ENCODE results near the gene HOXC12. TPM values are rescaled to one million over a fixed set of nuclear protein-coding genes. Genes with fewer than 3 reads are reported as not detected.

Gene HOXC12
- total RNA-seq, 2 experiments from 2014 or later: not detected

GRCh38 chr12:53966385-53967133 lies 11.9 kb downstream of the HOXC12 start:
- peaks cover 8% of the 10 kb centered on the region for H3K4me1 Mint-ChIP-seq
- no peak overlapping the region for H3K4me3 Mint-ChIP-seq
- H3K27ac Mint-ChIP-seq: no peak overlapping the region
- POLR2A ChIA-PET: interaction anchor here (1.5 kb wide), 1 partner anchor 33 kb away, joined by 3 read pairs; the partner anchor contains the start of gene HOXC9
- H3K27me3 Mint-ChIP-seq: peaks cover 96% of the 10 kb centered on the region
- CTCF ChIA-PET: no interaction called here
- H3K36me3 Mint-ChIP-seq (ENCODE audit: low read depth): no peaks in the 10 kb centered on the region
- no peaks in the 10 kb centered on the region for H3K9me3 Mint-ChIP-seq
- no peak for DNase-seq

GRCh38 chr12:53967421-53967925 lies 12.8 kb downstream of the HOXC12 start:
- CTCF ChIA-PET: no interaction called here
- POLR2A ChIA-PET: no interaction called here
- no peak overlapping the region for H3K4me3 Mint-ChIP-seq
- peaks cover 97% of the 10 kb centered on the region for H3K27me3 Mint-ChIP-seq
- no peaks in the 10 kb centered on the region for H3K9me3 Mint-ChIP-seq
- no peak overlapping the region for H3K27ac Mint-ChIP-seq
- peaks cover 8% of the 10 kb centered on the region for H3K4me1 Mint-ChIP-seq
- H3K36me3 Mint-ChIP-seq (ENCODE audit: low read depth): no peaks in the 10 kb centered on the region
- no peak for DNase-seq

- POLR2A ChIA-PET: no interaction called here
- peaks cover 11% of the 10 kb centered on the region for H3K4me1 Mint-ChIP-seq
These were observed 13.8 kb downstream of the HOXC12 start for GRCh38 chr12:53968214-53969127.

GRCh38 chr12:53969588-53970259 lies 15.0 kb downstream of the HOXC12 start:
- Mint-ChIP-seq H3K27ac (no peak overlapping the region), H3K27me3 (peaks cover 93% of the 10 kb centered on the region), H3K9me3 (no peaks in the 10 kb centered on the region), H3K4me1 (peaks cover 14% of the 10 kb centered on the region), H3K4me3 (no peak overlapping the region), H3K36me3 (ENCODE audit: low read depth) (peaks cover 7% of the 10 kb centered on the region)
- ChIA-PET POLR2A (no interaction called here), CTCF (interaction anchor here (0.6 to 1.5 kb wide), 2 partner anchors 63 kb away, joined by 3 to 4 read pairs; partner anchors contain the start of gene HOXC5)
- DNase-seq: no peak

More at GRCh38 chr12:53968214-53969127, 13.8 kb downstream of the HOXC12 start:
- H3K36me3 Mint-ChIP-seq (ENCODE audit: low read depth): peaks cover 7% of the 10 kb centered on the region
- H3K4me3 Mint-ChIP-seq: no peak overlapping the region
- peaks cover 97% of the 10 kb centered on the region for H3K27me3 Mint-ChIP-seq
- no peaks in the 10 kb centered on the region for H3K9me3 Mint-ChIP-seq
- no peak for DNase-seq
- H3K27ac Mint-ChIP-seq: no peak overlapping the region
- CTCF ChIA-PET: no interaction called here

GRCh38 chr12:53970451-53970850 lies 15.7 kb downstream of the HOXC12 start:
- Mint-ChIP-seq H3K4me1 (peaks cover 14% of the 10 kb centered on the region), H3K9me3 (no peaks in the 10 kb centered on the region), H3K27ac (no peak overlapping the region), H3K27me3 (peaks cover 92% of the 10 kb centered on the region), H3K4me3 (no peak overlapping the region), H3K36me3 (ENCODE audit: low read depth) (peaks cover 8% of the 10 kb centered on the region)
- ChIA-PET CTCF (interaction anchor here (0.5 to 1.5 kb wide), 2 partner anchors 62 to 1296 kb away, joined by 3 to 4 read pairs; partner anchors contain the start of gene HOXC5), POLR2A (no interaction called here)
- no peak for DNase-seq

- Mint-ChIP-seq H3K27ac (no peak overlapping the region), H3K27me3 (peaks cover 92% of the 10 kb centered on the region), H3K9me3 (no peaks in the 10 kb centered on the region), H3K4me3 (no peak overlapping the region), H3K36me3 (ENCODE audit: low read depth) (peaks cover 12% of the 10 kb centered on the region), H3K4me1 (peaks cover 15% of the 10 kb centered on the region)
- no peak for DNase-seq
- ChIA-PET CTCF (interaction anchor here (0.5 to 1.5 kb wide), 2 partner anchors 62 to 1295 kb away, joined by 3 to 4 read pairs; partner anchors contain the start of gene HOXC5), POLR2A (no interaction called here)
These were observed 16.4 kb downstream of the HOXC12 start for GRCh38 chr12:53971129-53971528.

GRCh38 chr12:53971686-53972085 lies 17.0 kb downstream of the HOXC12 start:
- Mint-ChIP-seq H3K27me3 (peaks cover 92% of the 10 kb centered on the region), H3K4me3 (no peak overlapping the region), H3K27ac (no peak overlapping the region), H3K9me3 (no peaks in the 10 kb centered on the region), H3K36me3 (ENCODE audit: low read depth) (peaks cover 12% of the 10 kb centered on the region), H3K4me1 (peaks cover 10% of the 10 kb centered on the region)
- no peak for DNase-seq
- POLR2A ChIA-PET: no interaction called here
- CTCF ChIA-PET: no interaction called here

GRCh38 chr12:53972152-53972702 lies 17.5 kb downstream of the HOXC12 start:
- H3K27ac Mint-ChIP-seq: no peak overlapping the region
- peaks cover 12% of the 10 kb centered on the region for H3K36me3 Mint-ChIP-seq (ENCODE audit: low read depth)
- no peak for DNase-seq
- no peak overlapping the region for H3K4me3 Mint-ChIP-seq
- no peaks in the 10 kb centered on the region for H3K9me3 Mint-ChIP-seq
- peaks cover 92% of the 10 kb centered on the region for H3K27me3 Mint-ChIP-seq
- CTCF ChIA-PET: no interaction called here
- peaks cover 10% of the 10 kb centered on the region for H3K4me1 Mint-ChIP-seq
- POLR2A ChIA-PET: interaction anchor here (0.8 kb wide), 1 partner anchor 19 kb away, joined by 3 read pairs; no protein-coding TSS in a partner anchor

- no peaks in the 10 kb centered on the region for H3K9me3 Mint-ChIP-seq
- CTCF ChIA-PET: interaction anchor here (0.6 kb wide), 1 partner anchor 45 kb away, joined by 3 read pairs; no protein-coding TSS in a partner anchor
These were observed 18.1 kb downstream of the HOXC12 start, which contains the start of gene HOXC11 for GRCh38 chr12:53972722-53973235. Gene HOXC11 (plus strand): TSS chr12:53973126. CDS start chr12:53973242, 116 bp downstream.

GRCh38 chr12:53973236-53974042 lies 18.7 kb downstream of the HOXC12 start:
- Mint-ChIP-seq H3K27ac (peak overlapping the region; percentile 68), H3K36me3 (ENCODE audit: low read depth) (peaks cover 12% of the 10 kb centered on the region), H3K27me3 (peaks cover 91% of the 10 kb centered on the region), H3K9me3 (no peaks in the 10 kb centered on the region), H3K4me3 (peak overlapping the region; percentile 32), H3K4me1 (peaks cover 10% of the 10 kb centered on the region)
- no peak for DNase-seq
- CTCF ChIA-PET: interaction anchor here (0.6 kb wide), 1 partner anchor 44 kb away, joined by 3 read pairs; no protein-coding TSS in a partner anchor
- POLR2A ChIA-PET: no interaction called here

More at GRCh38 chr12:53972722-53973235, 18.1 kb downstream of the HOXC12 start, which contains the start of gene HOXC11:
- peaks cover 12% of the 10 kb centered on the region for H3K36me3 Mint-ChIP-seq (ENCODE audit: low read depth)
- POLR2A ChIA-PET: interaction anchor here (0.8 kb wide), 1 partner anchor 19 kb away, joined by 3 read pairs; no protein-coding TSS in a partner anchor
- H3K4me3 Mint-ChIP-seq: peak within 1 kb of the TSS; percentile 32
- H3K27me3 Mint-ChIP-seq: peaks cover 92% of the 10 kb centered on the region
- H3K4me1 Mint-ChIP-seq: peaks cover 10% of the 10 kb centered on the region
- H3K27ac Mint-ChIP-seq: peak within 1 kb of the TSS; percentile 68
- DNase-seq: no peak

Measured in activated CD4-positive, alpha-beta memory T cell treated with anti-CD3 and anti-CD28 coated beads, Interleukin-2, amount 10 ng/mL, durations not matched to agents 7 days and 5 days (primary cell).